Natural killer cell (primary cell): Measurements from ENCODE around the gene TMEM119. TPM values are rescaled to one million over a fixed set of nuclear protein-coding genes. Genes with fewer than 3 reads are reported as not detected.

Experiments
- ATAC-seq, 3 donors: fragments of 150-1000 bp in 2 of 3; fragments of 200-7000 bp in 1 of 3; cut with Tn5 transposase; 1 replicate in 1 of 3; 2 replicates in 2 of 3; pipeline ENCODE4 v1.10.0; 2021; ENCODE audit warnings: mild to moderate bottlenecking in 2 of 3, moderate library complexity in 2 of 3
- DNase-seq, 2 donors: peaks; one replicate each; pipeline versions ENCODE4 v3.0.0 to v3.0.0-alpha.2; 2013 to 2021; ENCODE audit warnings: mixed read lengths in 1 of 2
- H3K27ac ChIP-seq: one replicate; pipeline ENCODE4 v1.5.1; 2013; ENCODE audit warnings: mild to moderate bottlenecking, low read length
- H3K27me3 ChIP-seq: one replicate; pipeline ENCODE4 v1.6.1; 2013; ENCODE audit warnings: low read length; ENCODE audit not compliant: control insufficient read depth, insufficient read depth
- H3K36me3 ChIP-seq: one replicate; pipeline ENCODE4 v1.6.1; 2013; ENCODE audit warnings: low read length; ENCODE audit not compliant: control insufficient read depth, insufficient read depth
- H3K4me1 ChIP-seq: one replicate; pipeline ENCODE4 v1.6.1; 2013; ENCODE audit warnings: low read length; ENCODE audit not compliant: control insufficient read depth, insufficient read depth
- H3K4me3 ChIP-seq: one replicate; pipeline ENCODE4 v1.5.1; 2013; ENCODE audit warnings: low read length
- H3K9me3 ChIP-seq: one replicate; pipeline ENCODE4 v1.6.1; 2013; ENCODE audit warnings: low read length; ENCODE audit not compliant: control insufficient read depth, insufficient read depth
- H3K27ac Mint-ChIP-seq, 2 donors: one replicate each; pipeline ENCODE4 v1.8.0; 2022; ENCODE audit warnings: mild to moderate bottlenecking in 2 of 2, mixed read lengths in 2 of 2, moderate library complexity in 1 of 2
- H3K27me3 Mint-ChIP-seq, 2 donors: one replicate each; pipeline ENCODE4 v1.8.0; 2022; ENCODE audit warnings: low read depth in 2 of 2, mixed read lengths in 2 of 2
- H3K36me3 Mint-ChIP-seq: one replicate; pipeline ENCODE4 v1.8.0; 2022; ENCODE audit warnings: mixed read lengths
- H3K4me1 Mint-ChIP-seq, 2 donors: one replicate each; pipeline ENCODE4 v1.8.0; 2022; ENCODE audit warnings: mixed read lengths in 2 of 2
- H3K4me3 Mint-ChIP-seq: one replicate; pipeline ENCODE4 v1.8.0; 2022; ENCODE audit warnings: mild to moderate bottlenecking, moderate library complexity, mixed read lengths
- H3K9me3 Mint-ChIP-seq, 2 donors: one replicate each; pipeline ENCODE4 v1.8.0; 2022; ENCODE audit warnings: mixed read lengths in 2 of 2
- WGBS: methylation state at CpG from one replicate; pipeline ENCODE4 v1.1.7; 2013; ENCODE audit warnings: missing lambda C conversion rate; ENCODE audit not compliant: insufficient coverage; 5-methylcytosine and 5-hydroxymethylcytosine counted together
- intact Hi-C: fragments of 100-400 bp; cut with micrococcal nuclease; formaldehyde crosslinking; loops from one replicate; pipeline ENCODE4 v1.14.2; 2022
- total RNA-seq, 4 donors: library from RNA; stranded (reverse); fragments of 120-200 nt in 1 of 4; gene quantifications; one replicate each; pipeline versions ENCODE4 v1.2.3 to v1.2.4, GENCODE V29; 2013 to 2022
- TF ChIP-seq, protein P1 (sequence below): fragments of 200-600 bp; IDR thresholded peaks from one replicate; pipeline ENCODE4 v1.8.0; 2022; ENCODE audit warnings: antibody characterized with exemption

The TMEM119 gene
- total RNA-seq, 3 donors from 2014 or later (not counting 1 experiment from before 2014, with no cell fraction given) = 0.70 to 3.4 (median 0.71) TPM

DNA sequence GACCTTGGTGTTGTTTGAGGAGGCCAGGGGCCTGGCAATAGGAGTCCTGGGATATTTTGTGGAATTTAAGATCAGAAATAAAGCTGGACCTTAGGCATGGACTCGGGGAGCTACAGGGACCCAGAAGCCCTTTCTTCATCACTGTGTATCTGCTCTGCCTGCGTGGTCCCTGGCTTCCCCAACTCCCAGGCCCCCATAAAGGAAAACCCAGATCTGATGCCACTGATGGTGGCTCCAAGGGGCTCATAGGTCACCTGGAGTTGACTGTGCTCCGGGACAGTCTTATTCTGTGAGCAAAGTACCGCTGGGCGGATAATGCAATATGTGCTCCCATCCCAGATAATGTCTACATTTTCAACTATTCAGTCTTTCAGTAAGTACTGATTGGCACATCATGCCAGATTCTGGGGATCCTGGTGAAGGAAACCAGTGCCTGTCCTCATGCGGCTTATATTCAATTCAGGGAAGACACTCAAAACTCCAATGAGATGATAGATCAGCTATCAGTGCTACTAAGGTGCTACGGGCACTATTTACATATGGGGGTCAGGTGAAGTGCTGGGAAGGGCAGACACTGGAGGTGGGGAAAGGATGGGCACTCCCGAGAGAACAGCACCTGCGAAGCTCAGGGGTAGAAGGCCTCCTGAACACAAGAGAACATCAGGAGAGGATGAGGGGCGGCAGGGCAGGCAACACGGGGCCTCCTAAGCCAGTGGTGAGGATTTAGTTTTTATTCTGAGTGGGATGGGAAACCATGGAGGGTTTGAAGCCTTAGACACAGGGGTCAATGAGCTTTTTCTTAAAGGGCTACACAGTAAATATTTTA lies 41.3 kb upstream of the TMEM119 start:
- WGBS = 96% methylated on average over 11 of the region's 11 CpGs
- Mint-ChIP-seq H3K4me1 (peaks cover 16 to 38% of the 10 kb centered on the region in 2 donors), H3K36me3 (no peaks in the 10 kb centered on the region), H3K27ac (peak overlapping the region in 1 of 2 donors; percentile 49), H3K4me3 (no peak overlapping the region), H3K9me3 (no peaks in the 10 kb centered on the region), H3K27me3 (no peaks in the 10 kb centered on the region)
- H3K9me3 ChIP-seq = no peaks in the 10 kb centered on the region
- H3K36me3 ChIP-seq = no peaks in the 10 kb centered on the region
- TF ChIP-seq, protein P1, sequence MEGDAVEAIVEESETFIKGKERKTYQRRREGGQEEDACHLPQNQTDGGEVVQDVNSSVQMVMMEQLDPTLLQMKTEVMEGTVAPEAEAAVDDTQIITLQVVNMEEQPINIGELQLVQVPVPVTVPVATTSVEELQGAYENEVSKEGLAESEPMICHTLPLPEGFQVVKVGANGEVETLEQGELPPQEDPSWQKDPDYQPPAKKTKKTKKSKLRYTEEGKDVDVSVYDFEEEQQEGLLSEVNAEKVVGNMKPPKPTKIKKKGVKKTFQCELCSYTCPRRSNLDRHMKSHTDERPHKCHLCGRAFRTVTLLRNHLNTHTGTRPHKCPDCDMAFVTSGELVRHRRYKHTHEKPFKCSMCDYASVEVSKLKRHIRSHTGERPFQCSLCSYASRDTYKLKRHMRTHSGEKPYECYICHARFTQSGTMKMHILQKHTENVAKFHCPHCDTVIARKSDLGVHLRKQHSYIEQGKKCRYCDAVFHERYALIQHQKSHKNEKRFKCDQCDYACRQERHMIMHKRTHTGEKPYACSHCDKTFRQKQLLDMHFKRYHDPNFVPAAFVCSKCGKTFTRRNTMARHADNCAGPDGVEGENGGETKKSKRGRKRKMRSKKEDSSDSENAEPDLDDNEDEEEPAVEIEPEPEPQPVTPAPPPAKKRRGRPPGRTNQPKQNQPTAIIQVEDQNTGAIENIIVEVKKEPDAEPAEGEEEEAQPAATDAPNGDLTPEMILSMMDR = no peak
- intact Hi-C loops = loop anchor here (10.0 kb wide), 1 partner anchor 304 kb away; the partner anchor contains the start of gene CMKLR1
- ATAC-seq = no peak
- H3K4me1 ChIP-seq = peaks cover 53% of the 10 kb centered on the region
- H3K4me3 ChIP-seq = no peak overlapping the region
- no peaks in the 10 kb centered on the region for H3K27me3 ChIP-seq
- DNase-seq = no peak
- no peak overlapping the region for H3K27ac ChIP-seq

DNA sequence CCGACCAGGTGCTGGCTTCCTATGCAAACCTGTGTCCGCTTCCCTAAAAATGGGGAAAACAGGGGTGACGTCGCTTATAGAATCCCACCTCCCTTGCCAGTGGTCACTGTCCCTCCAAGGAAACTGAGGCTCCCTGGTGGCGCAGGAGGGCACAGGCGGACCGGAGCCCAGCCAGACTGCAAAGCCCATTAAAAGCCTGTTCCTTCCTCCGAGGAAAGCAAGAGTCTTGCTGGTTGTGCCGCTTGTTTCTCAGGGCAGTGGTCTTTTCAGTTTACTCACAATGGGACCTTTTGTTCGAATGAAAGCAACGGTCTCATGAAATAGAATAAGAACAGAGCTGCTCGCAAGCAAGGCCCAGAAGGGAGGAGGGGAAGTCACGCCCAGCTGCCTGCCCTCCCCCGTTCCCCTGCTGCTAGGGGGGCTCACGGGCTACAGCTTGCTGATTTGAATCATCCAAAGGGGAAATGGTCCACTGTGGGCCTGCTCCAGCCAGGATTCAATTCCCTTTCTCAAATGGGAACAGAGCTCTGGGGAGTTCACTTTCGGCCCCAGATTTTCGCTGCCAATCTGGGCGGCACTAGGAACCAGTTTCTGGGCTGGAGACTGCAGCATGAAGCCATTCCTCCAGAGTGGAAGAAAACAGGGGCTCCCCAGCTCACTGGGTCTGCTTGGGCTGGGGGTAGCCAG lies 40.4 kb upstream of the TMEM119 start:
- no peak for DNase-seq
- H3K27ac Mint-ChIP-seq = no peak overlapping the region
- no peak overlapping the region for H3K4me3 ChIP-seq

DNA sequence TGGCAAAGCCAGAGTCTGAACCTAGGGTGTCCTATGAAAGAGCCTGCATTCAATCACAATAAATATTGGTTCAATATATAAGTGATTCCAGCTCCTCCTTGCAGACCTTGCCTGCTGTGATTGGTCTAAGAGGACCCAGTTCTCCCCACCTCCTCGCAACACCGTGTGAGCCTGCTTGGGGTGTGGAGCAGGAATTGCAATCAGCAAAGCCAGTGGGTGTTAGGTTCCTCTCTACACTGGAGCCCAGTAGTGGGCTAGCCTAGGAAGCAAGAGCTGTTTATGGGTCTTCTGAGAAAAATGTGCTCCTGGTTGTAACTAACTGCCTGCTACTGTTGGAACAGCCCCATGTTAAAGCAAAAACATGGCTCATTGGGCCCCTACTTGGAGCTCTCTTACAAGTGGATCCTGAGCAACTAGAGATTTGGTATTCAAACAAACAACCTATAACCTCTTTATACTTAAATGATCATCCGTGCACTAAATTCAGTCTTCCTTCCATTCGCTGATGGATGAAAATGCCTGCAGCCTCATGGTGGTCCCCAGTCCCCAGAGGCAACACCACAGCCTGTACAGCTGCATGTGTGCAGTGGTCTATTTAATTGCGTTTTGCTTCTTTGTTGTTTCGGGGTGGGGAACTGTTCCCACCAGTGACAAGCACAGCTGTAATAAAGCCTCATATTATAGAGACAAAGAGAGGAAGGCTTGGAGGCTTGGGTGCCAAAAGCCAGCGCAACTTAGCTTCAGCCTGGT lies 39.5 kb upstream of the TMEM119 start:
- no peak for DNase-seq
- peaks cover 30 to 47% of the 10 kb centered on the region in 2 donors for H3K4me1 Mint-ChIP-seq
- no peak overlapping the region for H3K27ac Mint-ChIP-seq
- 73% methylated on average over 7 of the region's 7 CpGs for WGBS
- H3K27me3 Mint-ChIP-seq = no peaks in the 10 kb centered on the region
- intact Hi-C loops = loop anchor here (10.0 kb wide), 1 partner anchor 303 kb away; the partner anchor contains the start of gene CMKLR1
- Histone ChIP-seq H3K4me1 (peaks cover 68% of the 10 kb centered on the region), H3K9me3 (no peaks in the 10 kb centered on the region), H3K36me3 (no peaks in the 10 kb centered on the region), H3K27me3 (no peaks in the 10 kb centered on the region), H3K27ac (peak overlapping the region; percentile 9), H3K4me3 (peak overlapping the region; percentile 2)
- no peak overlapping the region for H3K4me3 Mint-ChIP-seq
- no peaks in the 10 kb centered on the region for H3K36me3 Mint-ChIP-seq
- no peaks in the 10 kb centered on the region for H3K9me3 Mint-ChIP-seq
- no peak for ATAC-seq
- TF ChIP-seq, protein P1 = no peak

More for the DNA sequence above, 40.4 kb upstream of the TMEM119 start:
- peaks cover 61% of the 10 kb centered on the region for H3K4me1 ChIP-seq
- no peaks in the 10 kb centered on the region for H3K27me3 ChIP-seq
- no peaks in the 10 kb centered on the region for H3K9me3 ChIP-seq
- H3K27ac ChIP-seq = no peak overlapping the region
- intact Hi-C loops = loop anchor here (10.0 kb wide), 1 partner anchor 303 kb away; the partner anchor contains the start of gene CMKLR1
- 73% methylated on average over 18 of the region's 18 CpGs for WGBS
- H3K36me3 Mint-ChIP-seq = no peaks in the 10 kb centered on the region
- no peak overlapping the region for H3K4me3 Mint-ChIP-seq
- no peak for ATAC-seq
- H3K9me3 Mint-ChIP-seq = no peaks in the 10 kb centered on the region
- no peaks in the 10 kb centered on the region for H3K36me3 ChIP-seq
- H3K4me1 Mint-ChIP-seq = peaks cover 25 to 44% of the 10 kb centered on the region in 2 donors
- H3K27me3 Mint-ChIP-seq = no peaks in the 10 kb centered on the region
- TF ChIP-seq, protein P1 = no peak
